Measurements from ENCODE around the gene SNX7.

- no peak for TF ChIP-seq CTCF (IDR thresholded peaks at IDR 0.05)
- no peak for TF ChIP-seq POLR2A (IDR thresholded peaks at IDR 0.05)
Measured at GRCh38 chr1:98675282-98675681, 13.8 kb downstream of the SNX7 start.
